Glutamatergic neuron (in vitro differentiated cells): ENCODE measurements around the gene H6PD. TPM values are rescaled to one million over a fixed set of nuclear protein-coding genes. Genes with fewer than 3 reads are reported as not detected.

ENCODE experiments used
- DNase-seq: peaks from one replicate; pipeline ENCODE4 v3.0.0; 2022
- H3K27ac Mint-ChIP-seq: one replicate; pipeline ENCODE4 v1.8.0; 2020; ENCODE audit warnings: mild to moderate bottlenecking, mixed read lengths, inconsistent platforms; ENCODE audit not compliant: unreplicated experiment
- H3K27me3 Mint-ChIP-seq: one replicate; pipeline ENCODE4 v1.8.0; 2020; ENCODE audit warnings: mild to moderate bottlenecking, moderate library complexity, mixed read lengths, inconsistent platforms; ENCODE audit not compliant: unreplicated experiment
- H3K36me3 Mint-ChIP-seq: one replicate; pipeline ENCODE4 v1.8.0; 2020; ENCODE audit warnings: mild to moderate bottlenecking, mixed read lengths, inconsistent platforms; ENCODE audit not compliant: unreplicated experiment
- H3K4me1 Mint-ChIP-seq: one replicate; pipeline ENCODE4 v1.8.0; 2020; ENCODE audit warnings: mild to moderate bottlenecking, low read depth, mixed read lengths, inconsistent platforms; ENCODE audit not compliant: unreplicated experiment
- H3K4me3 Mint-ChIP-seq: one replicate; pipeline ENCODE4 v1.8.0; 2020; ENCODE audit warnings: mild to moderate bottlenecking, mixed read lengths, inconsistent platforms; ENCODE audit not compliant: unreplicated experiment
- H3K9me3 Mint-ChIP-seq: one replicate; pipeline ENCODE4 v1.8.0; 2020; ENCODE audit warnings: mild to moderate bottlenecking, moderate library complexity, mixed read lengths, inconsistent platforms; ENCODE audit not compliant: unreplicated experiment
- CTCF ChIP-seq: fragments of 200-600 bp; sonication (generic); IDR thresholded peaks from one replicate; pipeline ENCODE4 v1.5.0; 2021; ENCODE audit not compliant: partially characterized antibody, unreplicated experiment
- total RNA-seq: library from RNA; stranded (reverse); fragmentation: NEBNext Ultra II Directional; extraction: Animal tissue kit (Norgen Biotek cat#: 25700); gene quantifications from one replicate; pipeline ENCODE4 v1.2.1, GENCODE V29; 2021; ENCODE audit not compliant: unreplicated experiment

Gene H6PD
- total RNA-seq, 1 donor from 2014 or later, result 5.0 TPM

DNA sequence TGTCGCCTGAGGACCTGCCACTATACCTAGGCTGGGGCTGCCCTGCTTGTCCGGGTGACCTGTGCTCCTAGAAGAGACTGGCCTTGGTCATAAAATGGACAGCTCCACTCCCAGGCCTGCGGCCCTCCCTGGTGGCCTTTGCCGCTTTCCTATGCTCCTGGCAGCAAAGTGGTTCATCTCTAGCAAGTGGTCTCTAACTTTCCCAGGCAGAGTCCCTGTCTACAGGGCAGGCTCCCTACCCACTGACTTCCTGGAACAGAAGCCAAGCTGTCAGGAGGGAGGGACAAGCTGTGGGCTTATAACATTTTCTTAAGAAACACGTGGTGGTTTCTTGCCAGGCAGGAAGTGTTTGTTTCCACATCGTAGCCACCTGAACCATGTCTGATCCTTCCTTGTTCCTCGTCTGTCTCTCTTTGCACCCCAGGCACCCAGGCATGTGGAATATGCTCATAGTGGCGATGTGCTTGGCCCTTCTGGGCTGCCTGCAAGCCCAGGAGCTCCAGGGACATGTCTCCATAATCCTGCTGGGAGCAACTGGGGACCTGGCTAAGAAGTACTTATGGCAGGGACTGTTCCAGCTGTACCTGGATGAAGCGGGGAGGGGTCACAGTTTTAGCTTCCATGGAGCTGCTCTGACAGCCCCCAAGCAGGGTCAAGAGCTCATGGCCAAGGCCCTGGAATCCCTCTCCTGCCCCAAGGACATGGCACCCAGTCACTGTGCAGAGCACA is 10.1 kb downstream of the H6PD start:
- Mint-ChIP-seq H3K27me3 (peaks cover 3% of the 10 kb centered on the region), H3K36me3 (no peaks in the 10 kb centered on the region)

DNA sequence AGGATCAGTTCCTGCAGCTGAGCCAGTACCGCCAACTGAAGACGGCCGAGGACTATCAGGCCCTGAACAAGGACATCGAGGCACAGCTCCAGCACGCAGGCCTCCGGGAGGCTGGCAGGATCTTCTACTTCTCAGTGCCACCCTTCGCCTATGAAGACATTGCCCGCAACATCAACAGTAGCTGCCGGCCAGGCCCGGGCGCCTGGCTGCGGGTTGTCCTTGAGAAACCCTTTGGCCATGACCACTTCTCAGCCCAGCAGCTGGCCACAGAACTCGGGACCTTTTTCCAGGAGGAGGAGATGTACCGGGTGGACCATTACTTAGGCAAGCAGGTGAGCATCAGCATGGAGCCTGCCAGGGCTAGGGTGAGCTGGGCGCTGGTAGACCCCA is 10.7 kb downstream of the H6PD start:
- Mint-ChIP-seq H3K9me3 (peaks cover 8% of the 10 kb centered on the region), H3K27me3 (peaks cover 3% of the 10 kb centered on the region), H3K27ac (no peak overlapping the region), H3K4me1 (peaks cover 22% of the 10 kb centered on the region), H3K4me3 (no peak overlapping the region), H3K36me3 (no peaks in the 10 kb centered on the region)
- no peak for TF ChIP-seq CTCF
- no peak for DNase-seq

More for the DNA sequence above, 10.1 kb downstream of the H6PD start:
- Mint-ChIP-seq H3K27ac (no peak overlapping the region), H3K4me3 (no peak overlapping the region), H3K4me1 (peaks cover 25% of the 10 kb centered on the region), H3K9me3 (peaks cover 8% of the 10 kb centered on the region)
- no peak for DNase-seq
- no peak for TF ChIP-seq CTCF

DNA sequence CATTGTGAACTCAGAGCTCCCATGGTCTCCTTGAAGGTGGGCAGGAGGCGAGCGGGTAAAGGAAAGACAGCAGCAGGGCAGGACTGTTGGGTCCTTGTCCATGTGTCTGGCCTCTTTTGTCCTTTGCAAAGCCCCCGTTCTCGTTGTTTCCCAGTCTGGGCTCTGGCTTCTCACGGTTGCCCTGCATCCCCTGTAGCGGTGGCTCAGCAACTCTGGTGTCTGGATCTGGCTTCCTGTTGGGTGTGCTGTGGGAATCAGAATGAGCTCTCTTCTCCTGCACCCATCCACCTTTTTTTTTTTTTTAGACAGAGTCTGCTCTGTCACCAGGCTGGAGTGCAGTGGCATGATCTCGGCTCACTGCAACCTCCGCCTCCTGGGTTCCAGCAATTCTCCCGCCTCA is 11.1 kb downstream of the H6PD start:
- H3K4me3 Mint-ChIP-seq, result no peak overlapping the region
- peaks cover 3% of the 10 kb centered on the region for H3K27me3 Mint-ChIP-seq
- TF ChIP-seq CTCF, result no peak
- H3K27ac Mint-ChIP-seq, result no peak overlapping the region
- peaks cover 6% of the 10 kb centered on the region for H3K9me3 Mint-ChIP-seq
- H3K4me1 Mint-ChIP-seq, result peaks cover 20% of the 10 kb centered on the region
- DNase-seq, result no peak
- no peaks in the 10 kb centered on the region for H3K36me3 Mint-ChIP-seq

DNA sequence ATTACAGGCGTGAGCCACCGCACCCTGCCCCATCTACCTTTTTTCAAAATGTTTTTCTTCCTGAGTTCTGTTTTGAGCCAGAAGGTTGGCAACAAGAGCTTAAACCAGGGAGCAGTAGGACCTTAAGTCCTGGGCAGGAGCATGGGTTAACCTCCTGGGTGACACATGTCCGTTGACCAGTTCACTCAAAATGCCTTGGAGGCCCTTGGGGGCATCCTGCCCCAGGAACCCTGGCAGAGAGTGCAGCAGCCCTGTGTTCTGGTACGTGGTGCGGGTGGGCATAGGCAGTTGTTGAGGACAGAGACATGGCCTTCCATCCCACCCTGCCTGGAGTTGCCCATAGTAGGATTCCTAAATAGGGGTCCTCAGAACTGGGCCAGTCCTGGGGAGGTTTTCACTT is 11.6 kb downstream of the H6PD start:
- no peak for DNase-seq
- H3K36me3 Mint-ChIP-seq, result no peaks in the 10 kb centered on the region
- peaks cover 20% of the 10 kb centered on the region for H3K4me1 Mint-ChIP-seq
- no peak overlapping the region for H3K4me3 Mint-ChIP-seq
- peaks cover 6% of the 10 kb centered on the region for H3K9me3 Mint-ChIP-seq
- H3K27ac Mint-ChIP-seq, result no peak overlapping the region
- no peak for TF ChIP-seq CTCF
- H3K27me3 Mint-ChIP-seq, result peaks cover 3% of the 10 kb centered on the region
